ENCODE data around the gene PSRC1.
"Not testable (repeated sequence)": the region's sequence is repeated elsewhere in the genome, so short reads cannot be mapped to it uniquely, and the experiment has no call there.

The PSRC1 gene

DNA sequence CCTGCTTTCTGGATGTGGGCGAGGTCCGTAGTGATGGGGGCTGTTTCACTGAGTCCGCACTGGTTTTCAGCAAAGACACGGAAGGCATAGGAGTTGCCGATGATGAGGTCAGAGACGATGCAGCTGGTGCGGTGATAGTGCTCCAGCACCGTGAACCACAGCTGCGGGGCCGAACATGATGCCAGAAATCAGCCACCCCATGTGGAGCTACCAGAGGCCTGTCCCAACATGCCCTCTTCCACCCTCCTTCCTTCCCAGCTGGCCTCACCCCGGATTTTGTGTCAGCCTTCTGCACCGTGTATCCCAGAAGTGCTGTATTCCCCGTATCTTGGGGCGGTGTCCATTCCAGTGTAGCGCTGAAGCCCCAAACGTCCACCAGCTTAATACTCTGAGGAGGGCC lies 13.8 kb upstream of the PSRC1 start:
- no peak for DNase-seq (ENCODE audit: low read depth, low spot score)

GRCh38 chr1:109295712-109296415 lies 12.9 kb upstream of the PSRC1 start:
- DNase-seq (ENCODE audit: low read depth, low spot score), result peak; percentile 35

DNA sequence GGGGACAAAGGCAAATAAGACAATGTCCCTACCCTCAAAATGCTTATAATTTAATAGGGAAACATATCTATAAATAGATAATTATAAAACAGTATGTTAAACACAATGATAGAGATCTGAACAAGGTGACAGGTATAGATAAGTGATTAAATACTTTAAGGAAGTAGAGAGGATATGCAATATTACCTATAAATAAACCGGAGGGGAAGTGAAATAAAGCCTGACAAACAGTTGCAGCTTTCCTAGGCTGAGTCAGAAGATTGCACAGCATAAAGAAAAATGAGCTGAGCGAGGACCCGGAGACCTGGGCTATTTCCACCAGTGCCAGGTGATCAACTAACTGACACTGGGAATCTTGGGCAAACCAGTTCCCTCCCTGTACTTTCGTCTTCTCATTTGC lies 11.5 kb upstream of the PSRC1 start:
- no peak for DNase-seq (ENCODE audit: low read depth, low spot score)

DNA sequence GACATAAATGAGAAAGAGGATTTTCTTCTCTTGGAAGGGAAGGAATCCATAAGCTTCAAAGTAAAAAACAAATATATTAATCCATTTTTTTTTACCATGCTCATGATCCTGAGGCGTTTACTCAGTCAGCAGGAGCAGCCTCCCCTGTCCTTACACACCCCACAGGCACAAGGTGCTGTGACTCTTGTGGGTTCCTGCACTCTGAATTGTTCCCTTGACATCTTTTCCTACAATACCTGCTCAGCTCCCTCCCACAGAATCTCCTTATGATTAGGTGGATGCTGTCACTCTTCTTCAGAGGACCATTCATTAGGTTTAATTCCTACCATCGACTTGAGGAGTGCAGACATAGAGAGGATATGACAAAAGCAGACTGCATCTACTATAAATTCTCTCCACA lies 10.1 kb upstream of the PSRC1 start:
- no peak for DNase-seq (ENCODE audit: low read depth, low spot score)

DNA sequence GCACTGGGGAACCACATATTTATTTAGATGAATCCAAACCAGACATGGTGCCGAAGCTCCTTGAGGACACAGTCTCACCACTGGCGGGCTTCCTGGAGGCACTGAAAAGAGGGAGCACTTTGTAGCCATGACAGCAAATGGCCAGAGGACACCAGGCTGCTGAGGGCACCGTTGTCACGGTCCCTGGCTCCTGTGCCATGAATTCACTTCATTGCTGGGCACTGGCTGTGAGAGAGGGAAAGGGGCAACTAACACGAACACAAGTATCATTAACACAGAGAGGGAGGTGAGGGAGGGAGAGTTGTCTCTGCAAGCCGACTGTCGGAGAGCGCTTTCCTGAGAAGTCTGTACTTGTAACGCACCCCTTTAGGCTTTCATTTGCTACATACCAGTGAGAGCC lies 9.4 kb upstream of the PSRC1 start:
- DNase-seq (ENCODE audit: low read depth, low spot score), result no peak

DNA sequence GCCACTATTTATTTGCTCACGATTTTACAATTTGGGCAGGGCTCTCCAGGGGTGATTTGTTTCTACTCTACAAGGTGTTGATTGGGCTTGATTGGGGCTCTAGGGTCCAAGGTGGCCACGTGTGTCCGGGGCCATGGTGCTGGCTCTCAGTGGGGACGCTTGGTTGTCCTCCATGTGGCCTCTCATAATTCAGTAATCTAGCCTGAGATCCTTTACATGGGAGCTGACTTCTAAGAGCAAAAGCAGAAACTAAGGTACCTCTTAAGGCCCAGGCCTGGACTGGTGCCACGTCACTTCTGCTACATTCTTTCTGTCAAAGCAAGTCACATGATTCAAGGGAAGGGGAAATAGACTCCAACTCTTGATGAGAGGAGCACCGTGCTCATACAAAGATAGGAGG lies 8.1 kb upstream of the PSRC1 start:
- DNase-seq (ENCODE audit: low read depth, low spot score), result no peak

DNA sequence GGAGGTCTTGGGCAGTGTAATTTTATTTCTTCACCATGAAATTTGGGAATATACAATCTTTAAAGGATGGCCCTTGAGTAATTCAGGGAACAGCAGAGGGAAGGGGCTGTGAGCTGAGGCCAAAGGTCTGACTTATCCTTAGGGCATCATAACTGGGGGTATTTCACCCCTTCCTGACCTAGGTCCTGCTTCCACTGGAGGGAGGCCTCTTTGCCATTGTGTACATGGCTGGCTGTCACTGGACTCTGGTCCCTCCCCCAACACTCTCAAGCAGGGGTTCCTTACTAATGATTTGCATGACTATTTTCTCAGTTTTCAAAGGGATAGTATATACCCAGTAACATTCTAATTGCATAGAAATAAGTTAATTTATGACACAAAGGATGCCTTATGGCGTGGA lies 7.2 kb upstream of the PSRC1 start:
- no peak for DNase-seq (ENCODE audit: low read depth, low spot score)

- not testable (repeated sequence) for DNase-seq (ENCODE audit: low read depth, low spot score)
Measured at GRCh38 chr1:109286762-109287161, 3.8 kb upstream of the PSRC1 start.

GRCh38 chr1:109283748-109284600 lies 1.0 kb upstream of the PSRC1 start:
- DNase-seq (ENCODE audit: low read depth, low spot score), result peak; percentile 91

DNA sequence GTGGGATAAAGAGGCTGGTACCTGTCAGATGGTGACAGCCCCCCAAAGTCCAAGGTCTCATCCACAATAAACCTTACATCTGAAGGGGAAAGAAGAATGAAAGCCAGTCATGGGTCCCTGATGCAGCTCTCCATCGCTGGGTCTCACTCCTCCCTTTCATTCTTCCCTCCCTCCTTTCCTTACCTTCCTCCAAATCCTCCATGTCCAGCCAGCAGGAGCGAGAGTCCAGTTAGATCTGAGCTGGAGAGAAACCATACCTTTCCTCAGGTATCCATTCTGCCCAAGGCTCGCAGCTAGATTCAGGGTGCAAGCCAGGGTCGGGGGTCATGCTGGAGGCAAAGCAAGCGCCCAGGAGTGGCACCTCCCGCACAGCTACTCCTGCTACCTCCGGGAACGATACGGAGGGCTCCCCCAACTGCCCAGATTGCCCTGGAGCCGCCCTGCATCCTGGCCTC lies 421 bp downstream of the PSRC1 start:
- no peak for DNase-seq (ENCODE audit: low read depth, low spot score)

DNA sequence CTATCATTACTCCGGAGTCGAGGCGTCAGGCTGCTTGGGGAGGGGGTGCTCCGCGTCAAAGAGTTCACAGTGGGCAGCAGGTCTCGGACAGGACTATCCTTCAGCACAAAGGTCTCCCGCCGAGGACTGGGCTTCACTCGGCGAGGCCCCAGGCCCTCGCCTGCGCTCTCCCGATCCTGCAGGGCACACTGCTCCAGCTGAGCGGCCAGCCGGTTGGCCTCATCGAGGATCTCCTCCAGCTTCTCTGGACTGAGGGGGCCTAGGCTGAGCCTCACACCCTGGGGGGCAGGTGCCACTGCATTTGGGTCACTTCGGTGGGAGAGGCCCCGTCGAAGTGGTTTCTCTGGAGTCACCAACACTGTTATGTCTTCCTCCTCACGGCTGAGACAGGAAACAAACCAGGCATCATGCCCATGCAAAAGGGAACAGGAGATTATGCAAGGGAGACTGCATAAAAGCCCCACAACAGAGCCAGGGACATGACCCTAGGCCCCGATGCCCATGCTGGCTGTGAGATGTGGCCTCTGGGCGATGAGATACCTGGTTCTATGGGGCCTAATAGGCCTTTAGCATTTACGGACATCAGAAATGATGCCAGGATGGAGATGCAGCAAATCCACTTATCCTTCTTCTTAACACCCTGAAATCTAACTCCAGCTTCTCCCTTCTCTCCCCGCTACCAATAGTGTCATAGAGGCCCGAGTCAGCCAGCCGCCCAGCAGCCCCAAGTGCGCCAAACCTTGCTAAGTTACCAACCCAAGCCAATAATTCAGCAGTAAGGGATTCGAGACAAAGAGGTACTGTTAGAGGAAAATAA lies 1.1 kb downstream of the PSRC1 start:
- DNase-seq (ENCODE audit: low read depth, low spot score), result peak; percentile 45

DNA sequence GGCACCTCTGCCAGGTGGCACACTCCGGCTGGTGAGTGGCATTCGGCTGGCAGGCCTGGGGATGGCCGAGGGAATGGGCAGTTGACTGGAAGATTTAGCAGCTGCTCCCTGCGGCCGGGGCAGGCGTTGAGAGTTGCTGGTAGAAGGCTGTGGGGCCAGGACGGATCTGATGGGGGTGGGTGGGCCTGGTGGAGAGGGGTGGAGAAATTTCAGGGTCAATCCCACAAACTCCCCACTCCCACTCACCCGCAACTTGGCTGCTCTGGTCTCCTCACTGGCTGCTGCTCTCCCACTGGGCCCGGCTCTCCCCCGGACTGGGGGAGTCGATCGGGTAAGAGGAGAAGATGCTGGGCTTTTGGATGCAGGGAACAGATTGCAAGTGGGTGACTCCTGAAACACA lies 2.1 kb downstream of the PSRC1 start:
- no peak for DNase-seq (ENCODE audit: low read depth, low spot score)

DNA sequence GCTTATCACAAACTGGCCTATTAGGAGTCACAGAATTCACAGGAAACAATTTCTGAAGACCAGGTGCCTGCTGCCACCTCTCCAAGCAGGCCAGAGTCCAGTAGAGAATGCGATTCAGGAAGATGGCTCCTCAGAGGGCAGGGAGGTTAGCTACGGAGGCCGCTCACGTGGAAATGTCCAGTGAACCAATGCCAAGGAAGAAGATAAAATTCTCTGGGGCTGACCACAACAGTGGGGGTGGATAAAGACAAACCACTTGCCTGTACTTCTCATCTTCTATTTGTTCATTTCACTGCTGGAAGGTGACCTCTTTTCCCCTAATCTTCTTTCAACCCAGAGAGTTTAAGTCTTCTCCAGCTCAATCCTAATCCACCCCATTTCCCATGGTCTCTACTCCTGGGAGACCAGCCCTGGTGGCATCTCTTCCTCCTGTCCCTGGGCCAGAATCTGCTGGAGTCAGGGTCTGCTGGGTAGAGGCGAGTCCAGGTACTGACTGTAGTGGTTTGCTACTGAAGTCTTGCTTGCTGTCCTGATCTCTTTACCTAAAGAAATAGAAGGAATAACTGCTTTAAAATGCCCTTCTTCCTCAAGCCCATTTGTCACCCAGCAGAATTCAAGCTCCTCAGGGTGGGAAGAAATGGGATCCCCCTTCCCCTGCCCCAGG lies 3.2 kb downstream of the PSRC1 start:
- DNase-seq (ENCODE audit: low read depth, low spot score), result no peak

GRCh38 chr1:109277434-109278204 lies 5.3 kb downstream of the PSRC1 start:
- peak; percentile 80 for DNase-seq (ENCODE audit: low read depth, low spot score)

- peak; percentile 85 for DNase-seq (ENCODE audit: low read depth, low spot score)
Measured at GRCh38 chr1:109275706-109276345, 7.1 kb downstream of the PSRC1 start.

DNA sequence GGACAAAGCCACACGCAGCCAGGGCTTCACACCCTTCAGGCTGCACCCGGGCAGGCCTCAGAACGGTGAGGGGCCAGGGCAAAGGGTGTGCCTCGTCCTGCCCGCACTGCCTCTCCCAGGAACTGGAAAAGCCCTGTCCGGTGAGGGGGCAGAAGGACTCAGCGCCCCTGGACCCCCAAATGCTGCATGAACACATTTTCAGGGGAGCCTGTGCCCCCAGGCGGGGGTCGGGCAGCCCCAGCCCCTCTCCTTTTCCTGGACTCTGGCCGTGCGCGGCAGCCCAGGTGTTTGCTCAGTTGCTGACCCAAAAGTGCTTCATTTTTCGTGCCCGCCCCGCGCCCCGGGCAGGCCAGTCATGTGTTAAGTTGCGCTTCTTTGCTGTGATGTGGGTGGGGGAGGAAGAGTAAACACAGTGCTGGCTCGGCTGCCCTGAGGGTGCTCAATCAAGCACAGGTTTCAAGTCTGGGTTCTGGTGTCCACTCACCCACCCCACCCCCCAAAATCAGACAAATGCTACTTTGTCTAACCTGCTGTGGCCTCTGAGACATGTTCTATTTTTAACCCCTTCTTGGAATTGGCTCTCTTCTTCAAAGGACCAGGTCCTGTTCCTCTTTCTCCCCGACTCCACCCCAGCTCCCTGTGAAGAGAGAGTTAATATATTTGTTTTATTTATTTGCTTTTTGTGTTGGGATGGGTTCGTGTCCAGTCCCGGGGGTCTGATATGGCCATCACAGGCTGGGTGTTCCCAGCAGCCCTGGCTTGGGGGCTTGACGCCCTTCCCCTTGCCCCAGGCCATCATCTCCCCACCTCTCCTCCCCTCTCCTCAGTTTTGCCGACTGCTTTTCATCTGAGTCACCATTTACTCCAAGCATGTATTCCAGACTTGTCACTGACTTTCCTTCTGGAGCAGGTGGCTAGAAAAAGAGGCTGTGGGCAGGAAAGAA lies 8.1 kb downstream of the PSRC1 start:
- peak; percentile 81 for DNase-seq (ENCODE audit: low read depth, low spot score)

- DNase-seq (ENCODE audit: low read depth, low spot score), result no peak
Measured at GRCh38 chr1:109273570-109274288, 9.2 kb downstream of the PSRC1 start.

DNA sequence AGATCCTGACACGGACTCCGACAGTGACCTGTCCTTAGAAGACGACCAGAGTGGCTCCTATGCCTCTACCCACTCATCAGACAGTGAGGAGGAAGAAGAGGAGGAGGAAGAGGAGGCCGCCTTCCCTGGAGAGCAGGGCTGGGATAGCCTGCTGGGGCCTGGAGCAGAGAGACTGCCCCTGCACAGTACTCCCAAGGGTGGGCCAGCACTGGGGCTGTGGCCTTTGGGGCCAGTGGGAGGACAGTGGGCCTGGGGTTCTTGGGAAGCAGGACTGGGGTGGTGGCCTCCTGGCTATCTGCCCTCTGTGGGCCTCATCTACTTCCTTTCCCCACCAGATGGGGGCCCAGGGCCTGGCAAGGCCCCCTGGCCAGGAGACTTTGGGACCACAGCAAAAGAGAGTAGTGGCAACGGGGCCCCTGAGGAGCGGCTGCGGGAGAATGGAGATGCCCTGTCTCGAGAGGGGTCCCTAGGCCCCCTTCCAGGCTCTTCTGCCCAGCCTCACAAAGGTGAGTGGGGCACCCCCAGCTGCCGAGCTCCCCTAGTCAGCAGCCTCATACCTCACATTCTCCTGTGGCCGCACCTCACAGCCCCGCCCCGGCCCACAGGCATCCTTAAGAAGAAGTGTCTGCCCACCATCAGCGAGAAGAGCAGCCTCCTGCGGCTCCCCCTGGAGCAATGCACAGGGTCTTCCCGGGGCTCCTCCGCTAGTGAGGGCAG lies 10.0 kb downstream of the PSRC1 start:
- peak; percentile 56 for DNase-seq (ENCODE audit: low read depth, low spot score)

Data from astrocyte of the hippocampus (primary cell).